HEK293 (cell line): ENCODE data around the gene PPCDC.
A peak's percentile ranks its signal among the peaks of the same experiment; 100 is the strongest.

ENCODE experiments used
- FEZF1 ChIP-seq: fragments of 450-650 bp; formaldehyde crosslinking; IDR thresholded peaks from 2 replicates; pipeline ENCODE4 v1.5.1; 2016; ENCODE audit warnings: missing biosample characterization, missing genetic modification characterization
- GLIS1 ChIP-seq: fragments of 450-650 bp; formaldehyde crosslinking; IDR thresholded peaks from 2 replicates; pipeline ENCODE4 v1.5.1; 2016; ENCODE audit warnings: missing biosample characterization, missing genetic modification characterization
- HIC1 ChIP-seq: fragments of 450-650 bp; formaldehyde crosslinking; IDR thresholded peaks from 2 replicates; pipeline ENCODE4 v1.5.1; 2016; ENCODE audit warnings: missing biosample characterization, missing genetic modification characterization
- HOXD13 ChIP-seq: sonication (generic); formaldehyde crosslinking; IDR thresholded peaks from 2 replicates; pipeline ENCODE4 v1.8.0; 2022; ENCODE audit warnings: missing genetic modification reagents, borderline replicate concordance
- IKZF3 ChIP-seq: fragments of 450-650 bp; IDR thresholded peaks from 2 replicates; pipeline ENCODE4 v1.5.0; 2018; ENCODE audit warnings: missing biosample characterization, mild to moderate bottlenecking, missing genetic modification characterization, moderate library complexity
- MEIS1 ChIP-seq: sonication (generic); formaldehyde crosslinking; IDR thresholded peaks from 2 replicates; pipeline ENCODE4 v1.8.1; 2022; ENCODE audit warnings: missing genetic modification reagents, mild to moderate bottlenecking, borderline replicate concordance
- REPIN1 ChIP-seq: fragments of 450-650 bp; formaldehyde crosslinking; IDR thresholded peaks from 2 replicates; pipeline ENCODE4 v1.5.1; 2017; ENCODE audit warnings: missing biosample characterization, missing genetic modification characterization, low read depth
- ZBTB17 ChIP-seq: fragments of 450-650 bp; formaldehyde crosslinking; IDR thresholded peaks from 2 replicates; pipeline ENCODE4 v1.5.1; 2016; ENCODE audit warnings: missing biosample characterization, missing genetic modification characterization
- ZFP37 ChIP-seq: fragments of 450-650 bp; formaldehyde crosslinking; IDR thresholded peaks from 2 replicates; pipeline ENCODE4 v1.5.1; 2016; ENCODE audit warnings: missing biosample characterization, missing genetic modification characterization
- ZNF16 ChIP-seq: fragments of 450-650 bp; formaldehyde crosslinking; IDR thresholded peaks from 2 replicates; pipeline ENCODE4 v1.5.1; 2016; ENCODE audit warnings: low read depth, missing biosample characterization, missing genetic modification characterization
- ZNF175 ChIP-seq: fragments of 450-650 bp; formaldehyde crosslinking; IDR thresholded peaks from 2 replicates; pipeline ENCODE4 v1.5.1; 2016; ENCODE audit warnings: missing biosample characterization, missing genetic modification characterization
- ZNF2 ChIP-seq: fragments of 450-650 bp; formaldehyde crosslinking; IDR thresholded peaks from 2 replicates; pipeline ENCODE4 v1.5.1; 2016; ENCODE audit warnings: missing biosample characterization, missing genetic modification characterization
- ZNF211 ChIP-seq: fragments of 450-650 bp; formaldehyde crosslinking; IDR thresholded peaks from 2 replicates; pipeline ENCODE4 v1.5.1; 2016; ENCODE audit warnings: low read depth, missing biosample characterization, missing genetic modification characterization
- ZNF23 ChIP-seq: fragments of 450-650 bp; formaldehyde crosslinking; IDR thresholded peaks from 2 replicates; pipeline ENCODE4 v1.5.1; 2016; ENCODE audit warnings: missing biosample characterization, missing genetic modification characterization, borderline replicate concordance
- ZNF341 ChIP-seq: fragments of 450-650 bp; formaldehyde crosslinking; IDR thresholded peaks from 2 replicates; pipeline ENCODE4; 2016; ENCODE audit warnings: low read depth, missing biosample characterization, missing genetic modification characterization
- ZNF354C ChIP-seq: fragments of 450-650 bp; formaldehyde crosslinking; IDR thresholded peaks from 2 replicates; pipeline ENCODE4 v1.5.1; 2016; ENCODE audit warnings: missing biosample characterization, missing genetic modification characterization, low read depth, borderline replicate concordance
- ZNF366 ChIP-seq: fragments of 450-650 bp; formaldehyde crosslinking; conservative IDR thresholded peaks from 2 replicates; pipeline ENCODE4 v1.5.1; 2016; ENCODE audit warnings: missing biosample characterization, missing genetic modification characterization
- ZNF391 ChIP-seq: fragments of 450-650 bp; formaldehyde crosslinking; IDR thresholded peaks from 2 replicates; pipeline ENCODE4 v1.5.1; 2016; ENCODE audit warnings: low read depth, missing biosample characterization, missing genetic modification characterization, borderline replicate concordance
- ZNF423 ChIP-seq: fragments of 450-650 bp; formaldehyde crosslinking; IDR thresholded peaks from 2 replicates; pipeline ENCODE4 v1.5.1; 2016; ENCODE audit warnings: missing biosample characterization, missing genetic modification characterization
- ZNF529 ChIP-seq: fragments of 450-650 bp; formaldehyde crosslinking; IDR thresholded peaks from 2 replicates; pipeline ENCODE4 v1.5.1; 2017; ENCODE audit warnings: missing genetic modification characterization, missing biosample characterization; ENCODE audit not compliant: insufficient replicate concordance
- ZNF530 ChIP-seq: fragments of 450-650 bp; formaldehyde crosslinking; IDR thresholded peaks from 2 replicates; pipeline ENCODE4 v1.5.1; 2016; ENCODE audit warnings: low read depth, missing biosample characterization, missing genetic modification characterization
- ZNF544 ChIP-seq: fragments of 450-650 bp; formaldehyde crosslinking; IDR thresholded peaks from 2 replicates; pipeline ENCODE4 v1.5.0; 2017; ENCODE audit warnings: missing biosample characterization, missing genetic modification characterization
- ZNF549 ChIP-seq: fragments of 450-650 bp; IDR thresholded peaks from 2 replicates; pipeline ENCODE4 v1.5.1; 2018; ENCODE audit warnings: missing biosample characterization, missing genetic modification characterization, mild to moderate bottlenecking, inconsistent platforms, moderate library complexity
- ZNF558 ChIP-seq: fragments of 450-650 bp; formaldehyde crosslinking; IDR thresholded peaks from 2 replicates; pipeline ENCODE4 v1.5.1; 2016; ENCODE audit warnings: missing biosample characterization, missing genetic modification characterization
- ZNF561 ChIP-seq: fragments of 450-650 bp; IDR thresholded peaks from 2 replicates; pipeline ENCODE4 v1.5.1; 2018; ENCODE audit warnings: missing biosample characterization, missing genetic modification characterization, borderline replicate concordance
- ZNF600 ChIP-seq: fragments of 450-650 bp; formaldehyde crosslinking; IDR thresholded peaks from 2 replicates; pipeline ENCODE4 v1.5.1; 2016; ENCODE audit warnings: missing biosample characterization, missing genetic modification characterization
- ZNF624 ChIP-seq: fragments of 450-650 bp; formaldehyde crosslinking; IDR thresholded peaks from 2 replicates; pipeline ENCODE4 v1.5.1; 2017; ENCODE audit warnings: missing biosample characterization, missing genetic modification characterization
- ZNF629 ChIP-seq: fragments of 450-650 bp; formaldehyde crosslinking; IDR thresholded peaks from 2 replicates; pipeline ENCODE4 v1.5.1; 2017; ENCODE audit warnings: missing biosample characterization, missing genetic modification characterization
- ZNF664 ChIP-seq: fragments of 450-650 bp; formaldehyde crosslinking; IDR thresholded peaks from 2 replicates; pipeline ENCODE4 v1.5.1; 2016; ENCODE audit warnings: missing biosample characterization, missing genetic modification characterization
- ZNF791 ChIP-seq: fragments of 450-650 bp; formaldehyde crosslinking; IDR thresholded peaks from 2 replicates; pipeline ENCODE4 v1.5.1; 2016; ENCODE audit warnings: missing biosample characterization, missing genetic modification characterization
- TF ChIP-seq, protein P1 (sequence below): fragments of 450-650 bp; formaldehyde crosslinking; IDR thresholded peaks from 2 replicates; pipeline ENCODE4 v1.5.1; 2017; ENCODE audit warnings: missing biosample characterization, missing genetic modification characterization
- TF ChIP-seq, protein P2 (sequence below): fragments of 450-650 bp; formaldehyde crosslinking; IDR thresholded peaks from 2 replicates; pipeline ENCODE4 v1.5.1; 2016; ENCODE audit warnings: missing biosample characterization, missing genetic modification characterization
- TF ChIP-seq, protein P3 (sequence below): fragments of 450-650 bp; formaldehyde crosslinking; IDR thresholded peaks from 2 replicates; pipeline ENCODE4 v1.5.1; 2016; ENCODE audit warnings: missing biosample characterization, missing genetic modification characterization
- TF ChIP-seq, protein P4 (sequence below): fragments of 450-650 bp; formaldehyde crosslinking; IDR thresholded peaks from 2 replicates; pipeline ENCODE4 v1.5.1; 2016; ENCODE audit warnings: missing biosample characterization, missing genetic modification characterization

PPCDC gene

GRCh38 chr15:74995182-74995778 is 28.1 kb upstream of the PPCDC start, which contains the start of gene SCAMP5 (continued):
- TF ChIP-seq ZNF354C (tag by site-specific recombination) = no peak
- TF ChIP-seq ZFP37 (tag by site-specific recombination) = no peak
- no peak for TF ChIP-seq ZNF544 (tag by site-specific recombination)
- TF ChIP-seq HIC1 = no peak
- no peak for TF ChIP-seq ZNF530 (tag by site-specific recombination)
- no peak for TF ChIP-seq REPIN1 (tag by site-specific recombination)
- TF ChIP-seq ZNF341 = no peak
- TF ChIP-seq, protein P1, sequence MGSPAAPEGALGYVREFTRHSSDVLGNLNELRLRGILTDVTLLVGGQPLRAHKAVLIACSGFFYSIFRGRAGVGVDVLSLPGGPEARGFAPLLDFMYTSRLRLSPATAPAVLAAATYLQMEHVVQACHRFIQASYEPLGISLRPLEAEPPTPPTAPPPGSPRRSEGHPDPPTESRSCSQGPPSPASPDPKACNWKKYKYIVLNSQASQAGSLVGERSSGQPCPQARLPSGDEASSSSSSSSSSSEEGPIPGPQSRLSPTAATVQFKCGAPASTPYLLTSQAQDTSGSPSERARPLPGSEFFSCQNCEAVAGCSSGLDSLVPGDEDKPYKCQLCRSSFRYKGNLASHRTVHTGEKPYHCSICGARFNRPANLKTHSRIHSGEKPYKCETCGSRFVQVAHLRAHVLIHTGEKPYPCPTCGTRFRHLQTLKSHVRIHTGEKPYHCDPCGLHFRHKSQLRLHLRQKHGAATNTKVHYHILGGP = no peak
- TF ChIP-seq ZNF600 (tag by site-specific recombination) = no peak
- TF ChIP-seq ZNF561 = peak; percentile 47; the same call in 1 of the 2 replicates
- peak; percentile 69 for TF ChIP-seq ZBTB17 (tag by site-specific recombination)
- no peak for TF ChIP-seq ZNF366
- no peak for TF ChIP-seq ZNF529 (tag by site-specific recombination)
- TF ChIP-seq HOXD13 (CRISPR knock-in tag) = no peak
- no peak for TF ChIP-seq IKZF3 (tag by site-specific recombination)
- TF ChIP-seq FEZF1 (tag by site-specific recombination) = no peak
- no peak for TF ChIP-seq MEIS1
- peak; percentile 5; the same call in 1 of the 2 replicates for TF ChIP-seq ZNF629
- TF ChIP-seq GLIS1 (tag by site-specific recombination) = no peak
- TF ChIP-seq ZNF423 = no peak
- no peak for TF ChIP-seq ZNF558 (tag by site-specific recombination)
- no peak for TF ChIP-seq ZNF391 (tag by site-specific recombination)
- TF ChIP-seq, protein P2, sequence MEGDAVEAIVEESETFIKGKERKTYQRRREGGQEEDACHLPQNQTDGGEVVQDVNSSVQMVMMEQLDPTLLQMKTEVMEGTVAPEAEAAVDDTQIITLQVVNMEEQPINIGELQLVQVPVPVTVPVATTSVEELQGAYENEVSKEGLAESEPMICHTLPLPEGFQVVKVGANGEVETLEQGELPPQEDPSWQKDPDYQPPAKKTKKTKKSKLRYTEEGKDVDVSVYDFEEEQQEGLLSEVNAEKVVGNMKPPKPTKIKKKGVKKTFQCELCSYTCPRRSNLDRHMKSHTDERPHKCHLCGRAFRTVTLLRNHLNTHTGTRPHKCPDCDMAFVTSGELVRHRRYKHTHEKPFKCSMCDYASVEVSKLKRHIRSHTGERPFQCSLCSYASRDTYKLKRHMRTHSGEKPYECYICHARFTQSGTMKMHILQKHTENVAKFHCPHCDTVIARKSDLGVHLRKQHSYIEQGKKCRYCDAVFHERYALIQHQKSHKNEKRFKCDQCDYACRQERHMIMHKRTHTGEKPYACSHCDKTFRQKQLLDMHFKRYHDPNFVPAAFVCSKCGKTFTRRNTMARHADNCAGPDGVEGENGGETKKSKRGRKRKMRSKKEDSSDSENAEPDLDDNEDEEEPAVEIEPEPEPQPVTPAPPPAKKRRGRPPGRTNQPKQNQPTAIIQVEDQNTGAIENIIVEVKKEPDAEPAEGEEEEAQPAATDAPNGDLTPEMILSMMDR (tag by site-specific recombination) = no peak
- no peak for TF ChIP-seq ZNF549
- no peak for TF ChIP-seq ZNF791 (tag by site-specific recombination)
- TF ChIP-seq ZNF211 (tag by site-specific recombination) = no peak
- no peak for TF ChIP-seq ZNF624
- TF ChIP-seq ZNF16 (tag by site-specific recombination) = no peak
- TF ChIP-seq, protein P3, sequence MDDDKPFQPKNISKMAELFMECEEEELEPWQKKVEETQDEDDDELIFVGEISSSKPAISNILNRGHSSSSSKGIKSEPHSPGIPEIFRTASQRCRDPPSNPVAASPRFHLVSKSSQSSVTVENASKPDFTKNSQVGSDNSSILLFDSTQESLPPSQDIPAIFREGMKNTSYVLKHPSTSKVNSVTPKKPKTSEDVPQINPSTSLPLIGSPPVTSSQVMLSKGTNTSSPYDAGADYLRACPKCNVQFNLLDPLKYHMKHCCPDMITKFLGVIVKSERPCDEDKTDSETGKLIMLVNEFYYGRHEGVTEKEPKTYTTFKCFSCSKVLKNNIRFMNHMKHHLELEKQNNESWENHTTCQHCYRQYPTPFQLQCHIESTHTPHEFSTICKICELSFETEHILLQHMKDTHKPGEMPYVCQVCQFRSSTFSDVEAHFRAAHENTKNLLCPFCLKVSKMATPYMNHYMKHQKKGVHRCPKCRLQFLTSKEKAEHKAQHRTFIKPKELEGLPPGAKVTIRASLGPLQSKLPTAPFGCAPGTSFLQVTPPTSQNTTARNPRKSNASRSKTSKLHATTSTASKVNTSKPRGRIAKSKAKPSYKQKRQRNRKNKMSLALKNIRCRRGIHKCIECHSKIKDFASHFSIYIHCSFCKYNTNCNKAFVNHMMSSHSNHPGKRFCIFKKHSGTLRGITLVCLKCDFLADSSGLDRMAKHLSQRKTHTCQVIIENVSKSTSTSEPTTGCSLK (tag by site-specific recombination) = no peak
- TF ChIP-seq, protein P4, sequence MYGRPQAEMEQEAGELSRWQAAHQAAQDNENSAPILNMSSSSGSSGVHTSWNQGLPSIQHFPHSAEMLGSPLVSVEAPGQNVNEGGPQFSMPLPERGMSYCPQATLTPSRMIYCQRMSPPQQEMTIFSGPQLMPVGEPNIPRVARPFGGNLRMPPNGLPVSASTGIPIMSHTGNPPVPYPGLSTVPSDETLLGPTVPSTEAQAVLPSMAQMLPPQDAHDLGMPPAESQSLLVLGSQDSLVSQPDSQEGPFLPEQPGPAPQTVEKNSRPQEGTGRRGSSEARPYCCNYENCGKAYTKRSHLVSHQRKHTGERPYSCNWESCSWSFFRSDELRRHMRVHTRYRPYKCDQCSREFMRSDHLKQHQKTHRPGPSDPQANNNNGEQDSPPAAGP = no peak
- no peak for TF ChIP-seq ZNF175 (tag by site-specific recombination)
- no peak for TF ChIP-seq ZNF664 (tag by site-specific recombination)
- TF ChIP-seq ZNF23 (tag by site-specific recombination) = no peak
- no peak for TF ChIP-seq ZNF2
